Tibial nerve (tissue), 3 donors: ENCODE measurements around the gene RLF.

Experiments used
- POLR2A ChIP-seq, 2 donors: fragments of 450-650 bp; IDR thresholded peaks; one replicate each; pipeline ENCODE4 v1.6.1; 2017; ENCODE audit warnings: antibody characterized with exemption in 2 of 2, mild to moderate bottlenecking in 2 of 2, moderate library complexity in 2 of 2
- TF ChIP-seq, protein P1 (sequence below), 5 experiments: fragments of 200-600 bp in 3 of 5; fragments of 450-650 bp in 2 of 5; sonication (generic) in 3 of 5; IDR thresholded peaks; one replicate each; pipeline ENCODE4 v1.5.1; 2016 to 2019; ENCODE audit warnings: antibody characterized with exemption in 5 of 5, mild to moderate bottlenecking in 3 of 5, moderate library complexity in 2 of 5

DNA sequence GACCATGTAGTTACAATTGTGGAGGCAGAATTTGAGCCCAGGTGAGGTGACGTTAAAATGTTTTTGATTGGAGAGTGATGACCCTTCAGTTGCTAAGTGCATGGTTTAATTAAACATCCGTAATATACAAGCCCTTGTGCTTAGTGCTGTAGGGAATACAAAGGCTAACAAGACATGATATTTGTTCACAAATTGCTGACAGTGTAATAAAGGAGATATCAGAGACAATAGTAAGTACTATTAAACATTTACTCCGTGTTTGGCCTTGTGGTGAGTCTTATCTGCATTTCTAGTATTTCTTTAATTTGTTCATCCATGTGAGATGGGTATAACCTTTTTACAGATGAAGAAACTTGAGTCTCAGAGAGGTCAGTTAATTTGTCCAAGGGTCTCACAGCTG lies 37.9 kb downstream of the RLF start:
- no peak for TF ChIP-seq POLR2A (IDR thresholded peaks at IDR 0.05)
- TF ChIP-seq, protein P1, sequence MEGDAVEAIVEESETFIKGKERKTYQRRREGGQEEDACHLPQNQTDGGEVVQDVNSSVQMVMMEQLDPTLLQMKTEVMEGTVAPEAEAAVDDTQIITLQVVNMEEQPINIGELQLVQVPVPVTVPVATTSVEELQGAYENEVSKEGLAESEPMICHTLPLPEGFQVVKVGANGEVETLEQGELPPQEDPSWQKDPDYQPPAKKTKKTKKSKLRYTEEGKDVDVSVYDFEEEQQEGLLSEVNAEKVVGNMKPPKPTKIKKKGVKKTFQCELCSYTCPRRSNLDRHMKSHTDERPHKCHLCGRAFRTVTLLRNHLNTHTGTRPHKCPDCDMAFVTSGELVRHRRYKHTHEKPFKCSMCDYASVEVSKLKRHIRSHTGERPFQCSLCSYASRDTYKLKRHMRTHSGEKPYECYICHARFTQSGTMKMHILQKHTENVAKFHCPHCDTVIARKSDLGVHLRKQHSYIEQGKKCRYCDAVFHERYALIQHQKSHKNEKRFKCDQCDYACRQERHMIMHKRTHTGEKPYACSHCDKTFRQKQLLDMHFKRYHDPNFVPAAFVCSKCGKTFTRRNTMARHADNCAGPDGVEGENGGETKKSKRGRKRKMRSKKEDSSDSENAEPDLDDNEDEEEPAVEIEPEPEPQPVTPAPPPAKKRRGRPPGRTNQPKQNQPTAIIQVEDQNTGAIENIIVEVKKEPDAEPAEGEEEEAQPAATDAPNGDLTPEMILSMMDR (IDR thresholded peaks at IDR 0.05), result no peak
